ENCODE data around the gene SGMS1.

SGMS1 gene

GRCh38 chr10:50286996-50287803 is 336.6 kb downstream of the SGMS1 start:
- Histone ChIP-seq H3K36me3 (no peaks in the 10 kb centered on the region), H3K4me3 (no peak overlapping the region), H3K27ac (no peak overlapping the region), H3K27me3 (no peaks in the 10 kb centered on the region), H3K4me1 (no peaks in the 10 kb centered on the region), H3K9me3 (no peaks in the 10 kb centered on the region)
- no peak for TF ChIP-seq CTCF (IDR thresholded peaks at IDR 0.05)
- no peak for DNase-seq
- intact Hi-C loops (cut with DNase I; ENCODE audit: low total_unique reads), result no loop called here

- Histone ChIP-seq H3K9me3 (no peaks in the 10 kb centered on the region), H3K36me3 (no peaks in the 10 kb centered on the region), H3K4me1 (no peaks in the 10 kb centered on the region), H3K27ac (no peak overlapping the region), H3K4me3 (no peak overlapping the region), H3K27me3 (no peaks in the 10 kb centered on the region)
- no peak for TF ChIP-seq CTCF (IDR thresholded peaks at IDR 0.05)
- intact Hi-C loops (cut with DNase I; ENCODE audit: low total_unique reads), result no loop called here
- DNase-seq, result peak in 1 of 2 donors; percentile 41
Measured at GRCh38 chr10:50286517-50286916, 337.2 kb downstream of the SGMS1 start.

GRCh38 chr10:50281967-50282522 is 341.7 kb downstream of the SGMS1 start:
- H3K9me3 ChIP-seq, result no peaks in the 10 kb centered on the region
- TF ChIP-seq CTCF (IDR thresholded peaks at IDR 0.05), result no peak
- no peak for DNase-seq
- H3K27ac ChIP-seq, result no peak overlapping the region
- intact Hi-C loops (cut with DNase I; ENCODE audit: low total_unique reads), result no loop called here
- no peaks in the 10 kb centered on the region for H3K4me1 ChIP-seq
- H3K36me3 ChIP-seq, result no peaks in the 10 kb centered on the region
- H3K27me3 ChIP-seq, result no peaks in the 10 kb centered on the region
- H3K4me3 ChIP-seq, result no peak overlapping the region

GRCh38 chr10:50281210-50281966 is 342.4 kb downstream of the SGMS1 start:
- no peak overlapping the region for H3K4me3 ChIP-seq

More at GRCh38 chr10:50281210-50281966, 342.4 kb downstream of the SGMS1 start:
- Histone ChIP-seq H3K9me3 (no peaks in the 10 kb centered on the region), H3K27ac (no peak overlapping the region), H3K36me3 (no peaks in the 10 kb centered on the region), H3K27me3 (no peaks in the 10 kb centered on the region), H3K4me1 (no peaks in the 10 kb centered on the region)
- DNase-seq, result no peak
- no peak for TF ChIP-seq CTCF (IDR thresholded peaks at IDR 0.05)
- intact Hi-C loops (cut with DNase I; ENCODE audit: low total_unique reads), result no loop called here
